ENCODE data around the gene CYLD.

CYLD gene

GRCh38 chr16:50704245-50704644 lies 37.6 kb upstream of the CYLD start:
- H3K4me3 ChIP-seq (ENCODE audit: low read length): no peak overlapping the region
- no peak for TF ChIP-seq ZNF274 (IDR thresholded peaks at IDR 0.05; ENCODE audit: low read depth, low read length)

- no peak for TF ChIP-seq ZNF274 (IDR thresholded peaks at IDR 0.05; ENCODE audit: low read depth, low read length)
- no peak overlapping the region for H3K4me3 ChIP-seq (ENCODE audit: low read length)
Observed at GRCh38 chr16:50705436-50706110, 36.3 kb upstream of the CYLD start.

GRCh38 chr16:50706250-50706649 lies 35.6 kb upstream of the CYLD start:
- H3K4me3 ChIP-seq (ENCODE audit: low read length): no peak overlapping the region

GRCh38 chr16:50708373-50709060 lies 33.4 kb upstream of the CYLD start:
- no peak for TF ChIP-seq ZNF274 (IDR thresholded peaks at IDR 0.05; ENCODE audit: low read depth, low read length)
- no peak overlapping the region for H3K4me3 ChIP-seq (ENCODE audit: low read length)

More at GRCh38 chr16:50706250-50706649, 35.6 kb upstream of the CYLD start:
- no peak for TF ChIP-seq ZNF274 (IDR thresholded peaks at IDR 0.05; ENCODE audit: low read depth, low read length)

- TF ChIP-seq ZNF274 (IDR thresholded peaks at IDR 0.05; ENCODE audit: low read depth, low read length): no peak
- H3K4me3 ChIP-seq (ENCODE audit: low read length): no peak overlapping the region
Observed at GRCh38 chr16:50709061-50709684, 32.7 kb upstream of the CYLD start.

GRCh38 chr16:50709980-50710379 lies 31.9 kb upstream of the CYLD start:
- no peak overlapping the region for H3K4me3 ChIP-seq (ENCODE audit: low read length)
- TF ChIP-seq ZNF274 (IDR thresholded peaks at IDR 0.05; ENCODE audit: low read depth, low read length): no peak

- no peak for TF ChIP-seq ZNF274 (IDR thresholded peaks at IDR 0.05; ENCODE audit: low read depth, low read length)
- H3K4me3 ChIP-seq (ENCODE audit: low read length): no peak overlapping the region
Observed at GRCh38 chr16:50711040-50711439, 30.8 kb upstream of the CYLD start.

- no peak overlapping the region for H3K4me3 ChIP-seq (ENCODE audit: low read length)
- no peak for TF ChIP-seq ZNF274 (IDR thresholded peaks at IDR 0.05; ENCODE audit: low read depth, low read length)
Observed at GRCh38 chr16:50711862-50712559, 29.9 kb upstream of the CYLD start.

GRCh38 chr16:50712560-50712898 lies 29.4 kb upstream of the CYLD start:
- H3K4me3 ChIP-seq (ENCODE audit: low read length): no peak overlapping the region
- no peak for TF ChIP-seq ZNF274 (IDR thresholded peaks at IDR 0.05; ENCODE audit: low read depth, low read length)

GRCh38 chr16:50712956-50713355 lies 28.9 kb upstream of the CYLD start:
- no peak for TF ChIP-seq ZNF274 (IDR thresholded peaks at IDR 0.05; ENCODE audit: low read depth, low read length)
- H3K4me3 ChIP-seq (ENCODE audit: low read length): no peak overlapping the region

GRCh38 chr16:50717091-50717490 lies 24.8 kb upstream of the CYLD start:
- H3K4me3 ChIP-seq (ENCODE audit: low read length): no peak overlapping the region
- TF ChIP-seq ZNF274 (IDR thresholded peaks at IDR 0.05; ENCODE audit: low read depth, low read length): no peak

GRCh38 chr16:50717494-50717893 lies 24.4 kb upstream of the CYLD start:
- no peak for TF ChIP-seq ZNF274 (IDR thresholded peaks at IDR 0.05; ENCODE audit: low read depth, low read length)
- H3K4me3 ChIP-seq (ENCODE audit: low read length): no peak overlapping the region

GRCh38 chr16:50718061-50718760 lies 23.7 kb upstream of the CYLD start:
- no peak for TF ChIP-seq ZNF274 (IDR thresholded peaks at IDR 0.05; ENCODE audit: low read depth, low read length)
- no peak overlapping the region for H3K4me3 ChIP-seq (ENCODE audit: low read length)

- no peak for TF ChIP-seq ZNF274 (IDR thresholded peaks at IDR 0.05; ENCODE audit: low read depth, low read length)
- no peak overlapping the region for H3K4me3 ChIP-seq (ENCODE audit: low read length)
Observed at GRCh38 chr16:50718761-50719400, 23.0 kb upstream of the CYLD start.

All from GM08714 (cell line).